ENCODE measurements around the gene OVCH2.

DNA sequence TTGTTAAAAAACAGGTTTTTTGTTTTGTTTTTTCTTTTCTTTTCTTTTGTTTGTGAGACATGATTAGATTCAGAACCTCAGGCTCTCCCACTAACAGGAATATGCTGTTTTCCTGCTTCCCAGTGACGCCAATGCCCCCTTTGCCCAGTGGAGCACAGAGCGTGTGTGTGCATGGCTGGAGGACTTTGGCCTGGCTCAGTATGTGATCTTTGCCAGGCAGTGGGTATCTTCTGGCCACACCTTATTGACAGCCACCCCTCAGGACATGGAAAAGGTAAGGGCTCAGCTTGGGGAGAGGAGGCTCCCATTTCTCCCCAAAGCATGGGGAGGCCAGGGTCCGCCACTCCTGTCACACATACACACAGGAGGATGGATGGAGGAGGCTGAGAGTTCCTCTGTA lies 58.0 kb downstream of the OVCH2 start:
- TF ChIP-seq CTCF (IDR thresholded peaks at IDR 0.05), result no peak
- no peak for TF ChIP-seq POLR2A (IDR thresholded peaks at IDR 0.05; ENCODE audit: low read depth)

Data from esophagus muscularis mucosa (tissue), 3 donors.